ENCODE measurements around the gene RPP40. TPM values are rescaled to one million over a fixed set of nuclear protein-coding genes. Genes with fewer than 3 reads are reported as not detected.

The RPP40 gene
- total RNA-seq, 1 experiment from 2014 or later = 25.9 TPM

DNA sequence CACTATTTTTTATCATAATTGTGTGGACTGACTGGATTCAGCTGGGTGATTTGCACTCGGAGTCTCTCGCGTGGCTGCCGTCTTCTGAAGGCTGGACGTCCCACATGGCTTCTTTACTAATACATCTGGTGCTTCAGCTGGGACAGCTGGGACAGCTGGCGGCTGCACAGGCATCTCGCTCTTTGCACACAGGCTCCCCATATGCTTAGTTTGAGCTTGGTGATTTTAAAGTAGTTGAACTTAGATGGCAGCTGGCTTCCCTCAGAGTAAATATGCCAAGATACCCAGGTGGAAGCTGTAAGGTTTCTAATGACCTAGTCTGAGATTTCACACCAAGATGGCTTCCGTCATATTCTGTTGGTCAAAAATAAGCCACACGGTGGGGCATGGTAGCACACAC lies 42.6 kb upstream of the RPP40 start:
- Histone ChIP-seq H3K9me3 (ENCODE audit: control insufficient read depth, insufficient read depth, low read depth, low read length) (peaks cover 10% of the 10 kb centered on the region; the same call in 1 of the 2 replicates), H3K4me3 (ENCODE audit: low read depth in 2 of 2, low read length in 2 of 2) (no peak overlapping the region), H3K4me1 (ENCODE audit: control insufficient read depth, insufficient read depth, low read length) (no peaks in the 10 kb centered on the region), H3K27me3 (ENCODE audit: control insufficient read depth, insufficient read depth, low read length) (no peaks in the 10 kb centered on the region; the same call in 1 of the 2 replicates), H3K36me3 (ENCODE audit: control insufficient read depth, insufficient read depth, low read length) (no peaks in the 10 kb centered on the region), H3K27ac (ENCODE audit: low read length) (no peak overlapping the region)
- in situ Hi-C loops (cut with HindIII; ENCODE audit: low pct_unique_long_range_greater_than_20kb, low sequenced_read_pairs) = no loop called here
- POLR2A ChIA-PET = no interaction called here
- no peak for DNase-seq (ENCODE audit: low read depth, low spot score)
- intact Hi-C loops (cut with micrococcal nuclease; ENCODE audit: unreplicated experiment) = no loop called here
- CTCF ChIA-PET = no interaction called here
- BruUV-seq (replicated peaks) = no TSS peak
- TF ChIP-seq, protein P1, sequence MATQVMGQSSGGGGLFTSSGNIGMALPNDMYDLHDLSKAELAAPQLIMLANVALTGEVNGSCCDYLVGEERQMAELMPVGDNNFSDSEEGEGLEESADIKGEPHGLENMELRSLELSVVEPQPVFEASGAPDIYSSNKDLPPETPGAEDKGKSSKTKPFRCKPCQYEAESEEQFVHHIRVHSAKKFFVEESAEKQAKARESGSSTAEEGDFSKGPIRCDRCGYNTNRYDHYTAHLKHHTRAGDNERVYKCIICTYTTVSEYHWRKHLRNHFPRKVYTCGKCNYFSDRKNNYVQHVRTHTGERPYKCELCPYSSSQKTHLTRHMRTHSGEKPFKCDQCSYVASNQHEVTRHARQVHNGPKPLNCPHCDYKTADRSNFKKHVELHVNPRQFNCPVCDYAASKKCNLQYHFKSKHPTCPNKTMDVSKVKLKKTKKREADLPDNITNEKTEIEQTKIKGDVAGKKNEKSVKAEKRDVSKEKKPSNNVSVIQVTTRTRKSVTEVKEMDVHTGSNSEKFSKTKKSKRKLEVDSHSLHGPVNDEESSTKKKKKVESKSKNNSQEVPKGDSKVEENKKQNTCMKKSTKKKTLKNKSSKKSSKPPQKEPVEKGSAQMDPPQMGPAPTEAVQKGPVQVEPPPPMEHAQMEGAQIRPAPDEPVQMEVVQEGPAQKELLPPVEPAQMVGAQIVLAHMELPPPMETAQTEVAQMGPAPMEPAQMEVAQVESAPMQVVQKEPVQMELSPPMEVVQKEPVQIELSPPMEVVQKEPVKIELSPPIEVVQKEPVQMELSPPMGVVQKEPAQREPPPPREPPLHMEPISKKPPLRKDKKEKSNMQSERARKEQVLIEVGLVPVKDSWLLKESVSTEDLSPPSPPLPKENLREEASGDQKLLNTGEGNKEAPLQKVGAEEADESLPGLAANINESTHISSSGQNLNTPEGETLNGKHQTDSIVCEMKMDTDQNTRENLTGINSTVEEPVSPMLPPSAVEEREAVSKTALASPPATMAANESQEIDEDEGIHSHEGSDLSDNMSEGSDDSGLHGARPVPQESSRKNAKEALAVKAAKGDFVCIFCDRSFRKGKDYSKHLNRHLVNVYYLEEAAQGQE (IDR thresholded peaks at IDR 0.05; ENCODE audit: insufficient read depth in 1 of 2, low read depth in 2 of 2, low read length in 1 of 2) = no peak
- TF ChIP-seq TCF7L2 (IDR thresholded peaks at IDR 0.05; ENCODE audit: low read depth, low read length) (no peak), POLR2AphosphoS5 (IDR thresholded peaks at IDR 0.05; ENCODE audit: low read depth, low read length) (no peak), SIN3A (IDR thresholded peaks at IDR 0.05; ENCODE audit: borderline replicate concordance, insufficient read depth, low read depth, low read length) (no peak)
- TF ChIP-seq, protein P2, sequence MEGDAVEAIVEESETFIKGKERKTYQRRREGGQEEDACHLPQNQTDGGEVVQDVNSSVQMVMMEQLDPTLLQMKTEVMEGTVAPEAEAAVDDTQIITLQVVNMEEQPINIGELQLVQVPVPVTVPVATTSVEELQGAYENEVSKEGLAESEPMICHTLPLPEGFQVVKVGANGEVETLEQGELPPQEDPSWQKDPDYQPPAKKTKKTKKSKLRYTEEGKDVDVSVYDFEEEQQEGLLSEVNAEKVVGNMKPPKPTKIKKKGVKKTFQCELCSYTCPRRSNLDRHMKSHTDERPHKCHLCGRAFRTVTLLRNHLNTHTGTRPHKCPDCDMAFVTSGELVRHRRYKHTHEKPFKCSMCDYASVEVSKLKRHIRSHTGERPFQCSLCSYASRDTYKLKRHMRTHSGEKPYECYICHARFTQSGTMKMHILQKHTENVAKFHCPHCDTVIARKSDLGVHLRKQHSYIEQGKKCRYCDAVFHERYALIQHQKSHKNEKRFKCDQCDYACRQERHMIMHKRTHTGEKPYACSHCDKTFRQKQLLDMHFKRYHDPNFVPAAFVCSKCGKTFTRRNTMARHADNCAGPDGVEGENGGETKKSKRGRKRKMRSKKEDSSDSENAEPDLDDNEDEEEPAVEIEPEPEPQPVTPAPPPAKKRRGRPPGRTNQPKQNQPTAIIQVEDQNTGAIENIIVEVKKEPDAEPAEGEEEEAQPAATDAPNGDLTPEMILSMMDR (IDR thresholded peaks at IDR 0.05) = no peak
- ATAC-seq = no peak

DNA sequence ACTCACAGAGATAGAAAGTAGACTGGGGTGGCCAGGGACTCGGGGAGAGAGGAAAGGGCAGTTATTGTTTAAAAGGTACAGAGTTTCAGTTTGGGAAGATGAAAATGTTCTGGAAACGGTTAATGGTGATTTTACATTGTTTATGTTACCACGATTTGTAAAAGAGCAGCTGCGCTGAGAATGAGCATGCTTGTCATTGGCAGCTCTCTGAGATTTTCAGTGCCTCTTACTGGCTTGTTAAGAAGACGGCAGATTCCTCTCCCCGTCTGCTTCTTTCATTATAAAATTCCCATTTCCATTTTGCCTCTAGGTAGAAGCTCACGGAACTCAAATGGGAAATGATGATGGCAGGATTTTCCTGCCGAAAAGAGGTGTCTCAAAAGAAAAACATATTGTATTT lies 41.6 kb upstream of the RPP40 start:
- CTCF ChIA-PET = no interaction called here
- POLR2A ChIA-PET = no interaction called here

More for the DNA sequence above, 41.6 kb upstream of the RPP40 start:
- Histone ChIP-seq H3K4me1 (ENCODE audit: control insufficient read depth, insufficient read depth, low read length) (no peaks in the 10 kb centered on the region), H3K36me3 (ENCODE audit: control insufficient read depth, insufficient read depth, low read length) (no peaks in the 10 kb centered on the region), H3K27ac (ENCODE audit: low read length) (no peak overlapping the region), H3K4me3 (ENCODE audit: low read depth in 2 of 2, low read length in 2 of 2) (no peak overlapping the region), H3K9me3 (ENCODE audit: control insufficient read depth, insufficient read depth, low read depth, low read length) (peaks cover under 1% of the 10 kb centered on the region; the same call in 1 of the 2 replicates), H3K27me3 (ENCODE audit: control insufficient read depth, insufficient read depth, low read length) (no peaks in the 10 kb centered on the region)
- BruUV-seq (replicated peaks) = no TSS peak
- ATAC-seq (no peak), DNase-seq (ENCODE audit: low read depth, low spot score) (no peak)
- TF ChIP-seq TCF7L2 (IDR thresholded peaks at IDR 0.05; ENCODE audit: low read depth, low read length) (no peak), POLR2AphosphoS5 (IDR thresholded peaks at IDR 0.05; ENCODE audit: low read depth, low read length) (no peak), SIN3A (IDR thresholded peaks at IDR 0.05; ENCODE audit: borderline replicate concordance, insufficient read depth, low read depth, low read length) (no peak)
- TF ChIP-seq, protein P2 (IDR thresholded peaks at IDR 0.05) = no peak
- TF ChIP-seq, protein P1 (IDR thresholded peaks at IDR 0.05; ENCODE audit: insufficient read depth in 1 of 2, low read depth in 2 of 2, low read length in 1 of 2) = no peak
- in situ Hi-C loops (cut with HindIII; ENCODE audit: low pct_unique_long_range_greater_than_20kb, low sequenced_read_pairs) (no loop called here), intact Hi-C loops (cut with micrococcal nuclease; ENCODE audit: unreplicated experiment) (no loop called here)

All from Panc1 (cell line).